ENCODE measurements around the gene CYBA. TPM values are rescaled to one million over a fixed set of nuclear protein-coding genes. Genes with fewer than 3 reads are reported as not detected.

Gene CYBA
- total RNA-seq, 1 donor from 2014 or later, result 51.7 TPM

DNA sequence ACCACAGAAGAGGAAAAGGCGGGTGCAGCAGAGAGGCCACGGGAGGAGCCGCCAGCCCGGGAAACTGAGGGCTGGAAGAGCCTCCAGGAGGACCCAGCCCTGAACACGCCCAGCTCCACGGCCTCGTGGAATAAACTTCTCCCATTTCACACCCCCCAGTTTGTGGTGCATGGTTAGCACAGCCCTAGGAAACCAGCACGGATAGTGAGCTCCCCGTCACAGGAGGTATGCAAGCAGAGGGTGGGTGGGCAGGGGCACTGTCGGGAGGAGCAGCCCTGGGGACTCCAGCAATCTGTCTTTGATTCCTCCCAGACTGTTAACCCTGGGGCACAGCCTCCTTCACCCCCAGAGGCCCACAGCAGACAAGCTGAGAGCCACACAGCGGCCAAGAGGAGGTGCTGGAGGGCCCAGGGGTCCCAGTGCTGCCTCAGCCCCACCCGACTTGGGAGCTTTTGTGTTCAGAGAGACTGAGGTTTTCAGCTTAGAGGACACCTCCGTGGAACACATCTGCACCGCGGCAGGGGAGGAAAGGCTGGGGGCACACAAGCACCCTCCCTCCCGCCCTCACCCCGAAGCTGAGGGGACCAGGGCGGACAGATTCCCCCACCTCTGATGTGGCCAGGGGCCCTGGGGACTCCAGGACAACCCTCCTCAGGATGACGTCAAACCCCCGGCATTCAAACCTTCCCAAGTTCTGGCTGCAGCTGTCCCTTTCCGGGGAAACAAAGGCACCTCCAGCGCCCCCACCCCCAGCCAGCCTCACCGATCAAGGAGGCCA lies 14.2 kb downstream of the CYBA start:
- no peak for DNase-seq (ENCODE audit: low spot score)
- H3K36me3 Mint-ChIP-seq (ENCODE audit: low read depth), result peaks cover 3% of the 10 kb centered on the region
- H3K27me3 Mint-ChIP-seq (ENCODE audit: low read depth), result peaks cover 7% of the 10 kb centered on the region
- no peaks in the 10 kb centered on the region for H3K9me3 Mint-ChIP-seq (ENCODE audit: low read depth)
- no peak overlapping the region for H3K4me3 Mint-ChIP-seq (ENCODE audit: unreplicated experiment)
- no peak overlapping the region for H3K27ac Mint-ChIP-seq (ENCODE audit: unreplicated experiment)
- TF ChIP-seq, protein P1, sequence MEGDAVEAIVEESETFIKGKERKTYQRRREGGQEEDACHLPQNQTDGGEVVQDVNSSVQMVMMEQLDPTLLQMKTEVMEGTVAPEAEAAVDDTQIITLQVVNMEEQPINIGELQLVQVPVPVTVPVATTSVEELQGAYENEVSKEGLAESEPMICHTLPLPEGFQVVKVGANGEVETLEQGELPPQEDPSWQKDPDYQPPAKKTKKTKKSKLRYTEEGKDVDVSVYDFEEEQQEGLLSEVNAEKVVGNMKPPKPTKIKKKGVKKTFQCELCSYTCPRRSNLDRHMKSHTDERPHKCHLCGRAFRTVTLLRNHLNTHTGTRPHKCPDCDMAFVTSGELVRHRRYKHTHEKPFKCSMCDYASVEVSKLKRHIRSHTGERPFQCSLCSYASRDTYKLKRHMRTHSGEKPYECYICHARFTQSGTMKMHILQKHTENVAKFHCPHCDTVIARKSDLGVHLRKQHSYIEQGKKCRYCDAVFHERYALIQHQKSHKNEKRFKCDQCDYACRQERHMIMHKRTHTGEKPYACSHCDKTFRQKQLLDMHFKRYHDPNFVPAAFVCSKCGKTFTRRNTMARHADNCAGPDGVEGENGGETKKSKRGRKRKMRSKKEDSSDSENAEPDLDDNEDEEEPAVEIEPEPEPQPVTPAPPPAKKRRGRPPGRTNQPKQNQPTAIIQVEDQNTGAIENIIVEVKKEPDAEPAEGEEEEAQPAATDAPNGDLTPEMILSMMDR (IDR thresholded peaks at IDR 0.05), result no peak
- peaks cover 4% of the 10 kb centered on the region for H3K4me1 Mint-ChIP-seq (ENCODE audit: low read depth)

DNA sequence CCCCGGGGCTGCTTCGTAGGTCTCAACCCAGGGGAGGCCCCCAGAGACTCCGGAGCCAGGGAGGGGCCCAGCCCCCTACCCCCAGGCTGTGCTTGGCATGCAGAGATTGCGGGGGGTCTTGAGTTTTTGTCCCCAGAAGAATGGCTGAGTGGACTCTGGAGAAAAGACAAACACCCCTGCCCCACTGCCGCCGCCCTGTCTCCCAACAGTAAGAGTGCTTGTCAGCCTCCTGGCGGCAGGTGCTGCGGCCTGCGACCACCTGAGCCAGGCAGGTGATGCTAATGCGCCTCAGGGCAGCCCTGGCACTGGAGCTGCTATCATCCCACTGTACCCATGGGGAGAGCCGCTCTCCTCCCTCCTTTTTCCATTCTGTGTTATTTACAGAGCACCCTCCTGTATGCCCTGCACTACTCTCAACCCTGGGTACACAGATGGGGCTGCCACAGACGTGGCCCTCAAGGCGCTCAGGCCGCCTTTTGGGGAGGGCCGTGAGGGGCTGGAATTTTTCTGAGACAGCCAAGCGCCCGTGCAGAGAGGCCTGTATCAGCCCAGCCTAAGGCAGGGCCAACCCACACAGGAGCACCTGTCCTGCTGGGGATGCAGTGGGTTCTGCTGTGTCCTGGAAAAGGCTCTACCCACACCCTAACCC lies 15.1 kb downstream of the CYBA start:
- H3K27ac Mint-ChIP-seq (ENCODE audit: unreplicated experiment), result no peak overlapping the region
- no peaks in the 10 kb centered on the region for H3K9me3 Mint-ChIP-seq (ENCODE audit: low read depth)
- H3K36me3 Mint-ChIP-seq (ENCODE audit: low read depth), result peaks cover 6% of the 10 kb centered on the region
- DNase-seq (ENCODE audit: low spot score), result no peak
- H3K4me3 Mint-ChIP-seq (ENCODE audit: unreplicated experiment), result no peak overlapping the region
- H3K27me3 Mint-ChIP-seq (ENCODE audit: low read depth), result peaks cover 7% of the 10 kb centered on the region
- TF ChIP-seq, protein P1 (IDR thresholded peaks at IDR 0.05), result no peak
- peaks cover 4% of the 10 kb centered on the region for H3K4me1 Mint-ChIP-seq (ENCODE audit: low read depth)

DNA sequence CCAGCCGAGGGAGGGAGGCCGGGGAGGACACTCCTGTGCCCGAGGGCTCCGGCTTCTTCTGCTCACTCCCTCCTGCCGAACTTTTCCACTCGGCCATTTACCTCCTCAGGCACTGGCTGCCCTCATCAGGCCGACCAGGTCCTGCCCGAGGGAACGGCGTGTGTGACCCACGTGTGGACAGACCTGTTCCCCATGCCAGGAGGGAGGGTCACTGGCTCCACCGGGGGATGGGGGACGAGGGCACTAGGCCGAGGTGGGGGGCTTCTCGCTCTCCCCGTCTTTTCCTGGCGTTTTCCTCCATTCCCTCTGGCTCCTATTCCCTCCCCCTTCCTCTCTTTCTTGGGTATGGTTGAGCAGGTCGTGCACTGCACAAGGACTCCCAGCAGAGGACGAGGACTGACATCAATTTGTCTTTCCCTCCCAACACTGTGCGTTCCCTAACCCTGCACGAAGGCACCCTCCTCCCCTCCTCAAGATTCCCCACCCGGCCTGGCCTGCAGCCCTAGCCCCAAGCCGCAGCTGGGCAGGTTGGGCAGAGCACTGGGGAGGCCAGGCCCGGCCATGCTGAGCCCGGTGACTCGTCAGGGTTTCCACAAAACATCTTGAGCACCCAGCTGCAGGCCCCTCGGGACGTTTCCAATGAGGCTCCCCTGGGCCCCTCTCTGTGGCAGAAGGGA lies 15.7 kb downstream of the CYBA start:
- H3K27ac Mint-ChIP-seq (ENCODE audit: unreplicated experiment), result no peak overlapping the region
- no peaks in the 10 kb centered on the region for H3K9me3 Mint-ChIP-seq (ENCODE audit: low read depth)
- H3K27me3 Mint-ChIP-seq (ENCODE audit: low read depth), result peaks cover 6% of the 10 kb centered on the region
- peaks cover 6% of the 10 kb centered on the region for H3K36me3 Mint-ChIP-seq (ENCODE audit: low read depth)
- TF ChIP-seq, protein P1 (IDR thresholded peaks at IDR 0.05), result no peak
- DNase-seq (ENCODE audit: low spot score), result no peak
- peak overlapping the region; percentile 33 for H3K4me3 Mint-ChIP-seq (ENCODE audit: unreplicated experiment)
- H3K4me1 Mint-ChIP-seq (ENCODE audit: low read depth), result peaks cover 4% of the 10 kb centered on the region

DNA sequence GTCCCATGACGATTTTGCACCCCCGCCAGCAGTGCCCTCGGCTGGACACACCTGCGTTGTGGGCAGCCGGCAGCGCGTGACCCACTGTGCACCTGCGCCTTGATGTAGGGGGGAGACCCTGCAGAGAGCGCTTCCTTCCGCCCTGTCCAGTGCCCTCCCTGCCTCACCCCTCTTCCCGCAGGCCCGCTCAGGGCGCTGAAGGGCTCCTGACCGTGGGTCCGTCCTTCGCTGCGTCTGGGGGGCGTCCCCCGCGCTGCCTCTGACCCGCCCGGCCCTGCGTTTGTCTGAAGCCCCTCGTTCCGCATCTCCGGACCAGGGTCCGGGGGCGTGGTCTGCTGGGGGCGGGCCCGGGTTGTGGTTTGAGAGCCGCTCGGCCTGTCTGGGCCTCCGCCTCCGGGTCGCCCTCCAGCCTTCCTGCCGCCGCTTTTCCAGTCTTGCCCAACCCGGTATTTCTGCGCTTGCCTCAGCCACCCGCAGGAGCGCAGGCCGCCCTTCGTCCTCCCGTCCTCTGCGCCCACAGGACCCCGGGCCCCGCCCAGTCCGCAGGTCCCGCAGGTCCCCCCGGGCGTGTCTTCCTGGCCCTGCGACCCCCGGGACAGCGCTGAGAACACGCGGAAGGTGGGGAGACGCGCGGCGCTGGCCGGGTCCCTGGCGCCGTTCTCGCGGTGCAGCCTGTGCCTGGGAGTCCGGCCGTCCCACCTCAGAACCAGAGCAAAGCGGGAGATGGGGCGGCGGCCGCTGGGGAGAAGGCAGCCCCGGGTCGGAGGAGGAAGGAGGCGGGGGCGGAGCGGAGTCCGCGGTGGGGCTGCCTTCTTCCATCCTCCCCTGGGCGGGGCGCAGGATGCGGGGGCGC lies 16.5 kb downstream of the CYBA start:
- Mint-ChIP-seq H3K36me3 (ENCODE audit: low read depth) (peaks cover 6% of the 10 kb centered on the region), H3K27me3 (ENCODE audit: low read depth) (peaks cover 4% of the 10 kb centered on the region), H3K4me3 (ENCODE audit: unreplicated experiment) (peak overlapping the region; percentile 56), H3K4me1 (ENCODE audit: low read depth) (peaks cover 4% of the 10 kb centered on the region), H3K27ac (ENCODE audit: unreplicated experiment) (no peak overlapping the region), H3K9me3 (ENCODE audit: low read depth) (no peaks in the 10 kb centered on the region)
- TF ChIP-seq, protein P1 (IDR thresholded peaks at IDR 0.05), result no peak
- no peak for DNase-seq (ENCODE audit: low spot score)

Data from chondrocyte (in vitro differentiated cells).